ENCODE data around the gene MYH7. TPM values are rescaled to one million over a fixed set of nuclear protein-coding genes. Genes with fewer than 3 reads are reported as not detected.
A peak's percentile ranks its signal among the peaks of the same experiment; 100 is the strongest.
"Not testable (repeated sequence)": the region's sequence is repeated elsewhere in the genome, so short reads cannot be mapped to it uniquely, and the experiment has no call there.

The MYH7 gene
- total and polyA plus RNA-seq, 2 donors from 2014 or later, result 0.06 to 1.6 TPM

DNA sequence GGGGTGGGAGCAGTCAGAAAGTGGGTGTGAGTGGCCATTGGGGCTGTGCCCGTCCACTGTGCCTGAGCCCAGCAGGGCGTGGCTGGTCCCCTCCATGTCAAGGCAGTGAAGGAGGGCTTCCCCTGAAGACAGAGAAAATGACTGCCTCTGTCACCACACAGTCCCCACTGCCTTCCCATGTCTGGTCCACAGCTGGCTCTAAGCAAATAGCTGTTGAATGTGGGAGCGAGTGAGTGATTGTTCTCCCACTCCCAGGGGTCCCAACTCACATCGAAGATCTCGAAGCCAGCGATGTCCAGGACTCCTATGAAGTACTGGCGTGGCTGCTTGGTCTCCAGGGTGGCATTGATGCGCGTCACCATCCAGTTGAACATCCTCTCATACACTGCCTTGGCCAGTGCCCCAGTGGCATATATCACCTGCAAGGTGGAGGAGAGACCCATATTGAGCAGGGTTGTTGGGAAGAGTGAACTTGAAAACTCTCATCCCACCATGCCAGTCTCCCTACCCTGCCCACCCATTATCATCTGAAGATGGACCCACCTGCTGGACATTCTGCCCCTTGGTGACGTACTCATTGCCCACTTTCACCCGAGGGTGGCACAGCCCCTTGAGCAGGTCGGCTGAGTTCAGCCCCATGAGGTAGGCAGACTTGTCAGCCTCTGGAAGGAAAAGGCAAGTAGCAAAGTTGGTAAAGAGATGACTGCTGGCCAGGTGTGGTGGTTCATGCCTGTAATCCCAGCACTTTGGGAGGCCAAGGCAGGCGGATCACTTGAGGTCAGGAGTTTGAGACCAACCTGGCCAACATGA lies 6.6 kb downstream of the MYH7 start:
- no peaks in the 10 kb centered on the region for H3K36me3 ChIP-seq (ENCODE audit: control insufficient read depth in 2 of 3, insufficient read depth in 3 of 3, low read length in 3 of 3)
- no peak overlapping the region for H3K9ac ChIP-seq (ENCODE audit: low read length in 3 of 3)
- no peaks in the 10 kb centered on the region for H3K4me1 ChIP-seq (ENCODE audit: control insufficient read depth in 2 of 3, insufficient read depth in 2 of 3, low read depth in 1 of 3, low read length in 3 of 3)
- no peaks in the 10 kb centered on the region for H3K9me3 ChIP-seq (ENCODE audit: control insufficient read depth in 2 of 3, insufficient read depth in 1 of 3, low read length in 3 of 3)
- no peak for DNase-seq
- intact Hi-C loops (cut with DNase I), result no loop called here
- no peak overlapping the region for H3K4me3 ChIP-seq (ENCODE audit: low read length in 3 of 3)
- no peaks in the 10 kb centered on the region for H3K27me3 ChIP-seq (ENCODE audit: control insufficient read depth, insufficient read depth, low read length)
- no peak for FAIRE-seq
- TF ChIP-seq, protein P1, sequence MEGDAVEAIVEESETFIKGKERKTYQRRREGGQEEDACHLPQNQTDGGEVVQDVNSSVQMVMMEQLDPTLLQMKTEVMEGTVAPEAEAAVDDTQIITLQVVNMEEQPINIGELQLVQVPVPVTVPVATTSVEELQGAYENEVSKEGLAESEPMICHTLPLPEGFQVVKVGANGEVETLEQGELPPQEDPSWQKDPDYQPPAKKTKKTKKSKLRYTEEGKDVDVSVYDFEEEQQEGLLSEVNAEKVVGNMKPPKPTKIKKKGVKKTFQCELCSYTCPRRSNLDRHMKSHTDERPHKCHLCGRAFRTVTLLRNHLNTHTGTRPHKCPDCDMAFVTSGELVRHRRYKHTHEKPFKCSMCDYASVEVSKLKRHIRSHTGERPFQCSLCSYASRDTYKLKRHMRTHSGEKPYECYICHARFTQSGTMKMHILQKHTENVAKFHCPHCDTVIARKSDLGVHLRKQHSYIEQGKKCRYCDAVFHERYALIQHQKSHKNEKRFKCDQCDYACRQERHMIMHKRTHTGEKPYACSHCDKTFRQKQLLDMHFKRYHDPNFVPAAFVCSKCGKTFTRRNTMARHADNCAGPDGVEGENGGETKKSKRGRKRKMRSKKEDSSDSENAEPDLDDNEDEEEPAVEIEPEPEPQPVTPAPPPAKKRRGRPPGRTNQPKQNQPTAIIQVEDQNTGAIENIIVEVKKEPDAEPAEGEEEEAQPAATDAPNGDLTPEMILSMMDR (IDR thresholded peaks at IDR 0.05; ENCODE audit: borderline replicate concordance, extremely low read depth, insufficient read depth), result no peak
- H3K27ac ChIP-seq (ENCODE audit: low read depth in 2 of 2, low read length in 2 of 2), result no peak overlapping the region

DNA sequence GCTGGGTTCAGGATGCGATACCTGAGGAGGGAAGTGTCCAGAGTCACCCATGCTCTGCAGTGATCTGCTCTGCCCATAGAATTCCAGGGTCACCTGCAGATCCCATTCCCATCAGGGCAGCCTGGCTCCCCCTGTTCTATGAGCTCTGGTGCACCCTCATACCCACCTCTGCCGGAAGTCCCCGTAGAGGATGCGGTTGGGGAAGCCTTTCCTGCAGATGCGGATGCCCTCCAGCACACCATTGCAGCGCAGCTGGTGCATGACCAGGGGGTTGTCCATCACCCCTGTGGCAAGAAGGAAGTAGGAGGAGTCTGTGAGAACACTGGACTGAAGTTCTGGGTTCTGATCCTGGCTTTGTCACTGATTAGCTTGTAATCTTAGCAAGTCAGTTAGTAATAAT lies 9.7 kb downstream of the MYH7 start:
- H3K36me3 ChIP-seq (ENCODE audit: control insufficient read depth in 2 of 3, insufficient read depth in 3 of 3, low read length in 3 of 3); H3K27me3 ChIP-seq (ENCODE audit: control insufficient read depth, insufficient read depth, low read length); H3K9ac ChIP-seq (ENCODE audit: low read length in 3 of 3); H3K9me3 ChIP-seq (ENCODE audit: control insufficient read depth in 2 of 3, insufficient read depth in 1 of 3, low read length in 3 of 3); H3K4me1 ChIP-seq (ENCODE audit: control insufficient read depth in 2 of 3, insufficient read depth in 2 of 3, low read depth in 1 of 3, low read length in 3 of 3); FAIRE-seq; intact Hi-C loops (cut with DNase I); H3K4me3 ChIP-seq (ENCODE audit: low read length in 3 of 3); H3K27ac ChIP-seq (ENCODE audit: low read depth in 2 of 2, low read length in 2 of 2): not testable (repeated sequence)
- peak in 1 of 5 donors; percentile 14 for DNase-seq

DNA sequence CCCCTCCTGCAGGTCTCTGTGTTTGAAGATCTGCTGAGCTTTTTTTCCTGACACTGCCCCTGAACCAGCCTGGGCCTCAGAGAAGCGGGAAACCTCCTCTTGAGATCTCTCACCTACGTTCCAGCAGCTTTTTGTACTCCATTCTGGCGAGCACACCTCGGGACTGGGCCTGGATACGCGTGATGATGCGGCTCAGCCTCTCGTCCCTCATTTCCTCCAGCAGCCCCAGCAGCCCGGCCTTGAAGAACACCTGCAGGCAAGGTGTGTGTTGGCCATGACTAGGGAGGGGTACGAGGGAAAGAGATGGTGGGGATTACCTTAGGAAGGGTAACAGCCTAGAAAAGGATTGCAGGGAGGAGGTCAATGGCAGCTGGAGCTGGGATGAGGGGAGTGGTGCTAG lies 10.3 kb downstream of the MYH7 start:
- Histone ChIP-seq H3K27ac (ENCODE audit: low read depth in 2 of 2, low read length in 2 of 2) (no peak overlapping the region), H3K9me3 (ENCODE audit: control insufficient read depth in 2 of 3, insufficient read depth in 1 of 3, low read length in 3 of 3) (no peaks in the 10 kb centered on the region), H3K4me3 (ENCODE audit: low read length in 3 of 3) (no peak overlapping the region), H3K36me3 (ENCODE audit: control insufficient read depth in 2 of 3, insufficient read depth in 3 of 3, low read length in 3 of 3) (no peaks in the 10 kb centered on the region), H3K4me1 (ENCODE audit: control insufficient read depth in 2 of 3, insufficient read depth in 2 of 3, low read depth in 1 of 3, low read length in 3 of 3) (no peaks in the 10 kb centered on the region), H3K9ac (ENCODE audit: low read length in 3 of 3) (no peak overlapping the region), H3K27me3 (ENCODE audit: control insufficient read depth, insufficient read depth, low read length) (no peaks in the 10 kb centered on the region)
- intact Hi-C loops (cut with DNase I), result no loop called here
- peak in 1 of 5 donors; percentile 44 for DNase-seq
- FAIRE-seq, result no peak
- TF ChIP-seq, protein P1 (IDR thresholded peaks at IDR 0.05; ENCODE audit: borderline replicate concordance, extremely low read depth, insufficient read depth), result no peak

DNA sequence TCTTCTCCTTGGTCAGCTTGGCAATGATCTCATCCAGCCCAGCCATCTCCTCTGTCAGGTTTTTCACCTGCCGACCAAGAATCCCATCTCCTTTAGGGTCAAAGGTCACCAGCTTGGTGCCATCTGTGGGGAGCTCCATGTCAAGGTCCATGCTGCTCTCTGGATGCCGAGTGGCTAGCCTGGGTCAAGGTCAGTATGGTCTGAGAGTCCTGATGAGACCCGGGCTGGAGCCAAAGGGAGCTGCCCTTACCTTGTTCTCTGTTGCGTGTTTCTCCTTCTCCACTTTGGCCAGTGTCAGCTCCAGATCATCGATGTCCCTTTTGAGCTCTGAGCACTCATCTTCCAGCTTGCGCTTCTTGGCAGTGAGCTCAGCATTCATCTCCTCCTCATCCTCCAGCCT lies 11.8 kb downstream of the MYH7 start:
- Histone ChIP-seq H3K9ac (ENCODE audit: low read length in 3 of 3) (no peak overlapping the region), H3K27me3 (ENCODE audit: control insufficient read depth, insufficient read depth, low read length) (no peaks in the 10 kb centered on the region), H3K36me3 (ENCODE audit: control insufficient read depth in 2 of 3, insufficient read depth in 3 of 3, low read length in 3 of 3) (no peaks in the 10 kb centered on the region), H3K27ac (ENCODE audit: low read depth in 2 of 2, low read length in 2 of 2) (no peak overlapping the region), H3K4me1 (ENCODE audit: control insufficient read depth in 2 of 3, insufficient read depth in 2 of 3, low read depth in 1 of 3, low read length in 3 of 3) (no peaks in the 10 kb centered on the region), H3K9me3 (ENCODE audit: control insufficient read depth in 2 of 3, insufficient read depth in 1 of 3, low read length in 3 of 3) (no peaks in the 10 kb centered on the region), H3K4me3 (ENCODE audit: low read length in 3 of 3) (no peak overlapping the region)
- TF ChIP-seq, protein P1 (IDR thresholded peaks at IDR 0.05; ENCODE audit: borderline replicate concordance, extremely low read depth, insufficient read depth), result no peak
- intact Hi-C loops (cut with DNase I), result no loop called here
- no peak for FAIRE-seq
- DNase-seq, result peak in 1 of 5 donors; percentile 27

All from kidney (tissue), 14 donors.